Kasumi-1 (cell line): ENCODE results near the gene ASB3.

Experiments used
- DNase-seq, 2 experiments: peaks; one replicate each; lab custom pipeline; 2025; lab: John Stamatoyannopoulos, UW

The ASB3 gene

DNA sequence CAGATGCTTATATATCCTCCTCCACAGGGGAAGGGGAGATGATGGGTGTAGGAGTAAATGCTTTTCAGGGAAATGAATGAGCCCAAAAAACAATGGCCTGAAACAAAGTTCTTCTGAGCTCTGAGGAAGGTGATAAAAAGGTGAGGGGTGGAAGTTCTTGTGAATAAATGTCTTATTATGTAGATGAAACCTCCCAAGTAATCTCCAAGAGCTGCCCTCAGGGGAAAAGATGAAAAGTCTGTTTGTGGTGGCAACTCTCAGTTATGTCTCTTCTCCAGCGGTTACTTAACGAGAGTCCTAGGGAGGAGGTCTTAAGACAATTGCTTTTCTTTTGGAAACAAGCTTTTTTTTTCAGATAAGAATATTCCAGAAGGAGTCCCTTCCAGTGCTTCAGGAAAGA is 134.6 kb downstream of the ASB3 start:
- DNase-seq = no peak

- DNase-seq = no peak
These were observed 140.0 kb downstream of the ASB3 start for GRCh38 chr2:53646788-53647187.

DNA sequence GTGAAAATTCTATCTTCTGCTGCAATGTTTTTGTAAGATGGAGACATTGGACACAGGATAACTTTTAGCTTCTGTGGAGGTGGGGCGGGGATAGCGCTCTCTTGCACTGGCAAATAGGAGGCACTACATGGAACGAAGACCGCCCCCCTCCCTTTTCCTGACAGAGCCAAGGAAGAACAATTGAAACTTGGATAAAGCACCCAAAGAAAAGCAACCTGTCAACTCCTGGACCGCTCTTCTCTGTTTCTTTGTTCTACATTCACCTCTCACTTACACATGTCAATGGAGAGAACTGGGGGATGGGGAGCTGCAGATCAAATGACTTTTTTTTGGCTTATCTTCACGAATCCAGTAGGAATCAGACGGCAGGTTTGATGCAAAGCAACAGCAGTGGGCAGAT is 145.5 kb downstream of the ASB3 start:
- no peak for DNase-seq

DNA sequence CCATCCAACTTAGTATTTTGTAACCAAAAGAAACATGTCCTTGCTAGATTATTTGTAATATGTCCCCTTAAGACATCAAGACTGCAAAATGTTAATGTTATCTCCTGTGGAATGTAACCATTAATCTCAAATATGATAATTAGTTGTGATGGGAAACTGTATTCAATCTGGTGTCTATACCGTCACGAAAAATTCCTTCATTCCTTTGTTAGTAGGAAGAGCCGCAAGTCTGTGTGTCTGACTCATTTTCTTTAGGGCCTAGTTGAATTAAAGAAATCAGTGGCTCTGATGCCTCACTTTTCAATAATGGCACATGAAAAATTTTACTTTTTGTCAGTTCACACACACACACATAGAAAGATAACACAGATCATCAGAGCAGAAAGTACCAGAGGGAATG is 146.3 kb downstream of the ASB3 start:
- DNase-seq = no peak

- no peak for DNase-seq
These were observed 150.2 kb downstream of the ASB3 start for GRCh38 chr2:53636596-53636995.

GRCh38 chr2:53636109-53636508 is 150.6 kb downstream of the ASB3 start:
- DNase-seq = no peak

DNA sequence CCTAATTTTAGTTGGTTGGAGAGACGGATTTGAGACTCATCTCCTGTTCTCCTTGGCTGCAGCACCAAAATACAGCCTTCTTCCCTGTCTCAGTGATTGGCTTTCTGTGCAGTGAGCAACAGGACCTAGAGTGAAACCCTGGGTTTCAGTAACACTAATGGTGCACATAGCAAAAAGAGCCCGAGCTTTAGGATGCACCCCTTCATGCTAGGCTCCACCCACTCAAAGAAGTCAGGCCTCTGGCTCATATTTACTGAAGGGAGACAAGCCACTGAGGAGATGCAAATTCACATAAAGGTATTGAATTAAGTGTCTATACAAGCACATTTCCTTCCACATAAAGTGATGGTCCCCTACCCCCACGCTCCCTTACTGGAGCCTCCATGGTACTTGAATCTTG is 151.1 kb downstream of the ASB3 start:
- DNase-seq = no peak

- DNase-seq = no peak
These were observed 153.3 kb downstream of the ASB3 start for GRCh38 chr2:53633441-53633840.

GRCh38 chr2:53632714-53633113 is 154.0 kb downstream of the ASB3 start:
- no peak for DNase-seq

DNA sequence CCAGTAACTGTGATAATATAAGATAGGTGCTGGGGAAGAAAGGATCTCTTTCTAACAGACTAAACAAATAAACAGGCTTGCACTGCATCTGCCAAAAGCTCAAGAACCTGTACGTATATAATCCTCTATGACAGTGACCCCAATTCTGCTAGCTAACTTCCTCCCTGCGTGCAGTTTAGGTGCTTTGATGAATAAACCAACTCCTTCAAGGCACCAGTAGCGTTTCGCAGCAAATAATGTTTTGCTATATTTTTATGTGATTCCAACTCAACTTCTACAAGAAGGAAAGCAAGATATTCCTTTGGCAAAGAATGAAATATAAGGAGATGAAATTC is 154.7 kb downstream of the ASB3 start:
- DNase-seq = no peak

- no peak for DNase-seq
These were observed 155.2 kb downstream of the ASB3 start for GRCh38 chr2:53631313-53632125.

DNA sequence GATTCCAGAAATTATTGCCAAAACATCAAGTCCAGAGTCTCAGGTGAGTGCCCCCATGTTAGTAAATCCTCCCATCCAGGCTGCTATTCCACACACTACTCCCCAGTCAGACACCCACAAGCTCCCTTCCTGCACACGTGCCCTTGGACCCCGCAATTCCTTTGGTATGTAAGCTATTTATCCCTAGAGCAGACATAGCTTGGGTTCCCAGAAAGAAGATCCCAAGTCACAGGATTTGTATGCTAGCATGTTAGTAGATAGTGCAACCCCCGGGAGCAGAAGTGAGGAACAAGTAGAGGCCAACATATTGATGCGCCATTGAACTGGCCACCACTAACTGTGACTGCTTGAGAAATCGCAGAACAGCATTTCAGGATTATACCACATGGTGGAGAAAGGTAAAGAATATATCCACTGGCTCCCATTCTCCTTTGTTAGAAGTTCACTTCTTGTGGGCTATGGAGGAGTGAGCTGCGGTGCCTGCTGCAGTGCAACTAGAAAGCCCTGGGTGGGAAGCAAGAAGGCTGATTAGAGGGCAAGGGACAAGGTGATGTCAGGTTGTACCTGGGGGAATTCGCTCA is 156.6 kb downstream of the ASB3 start:
- DNase-seq = no peak

DNA sequence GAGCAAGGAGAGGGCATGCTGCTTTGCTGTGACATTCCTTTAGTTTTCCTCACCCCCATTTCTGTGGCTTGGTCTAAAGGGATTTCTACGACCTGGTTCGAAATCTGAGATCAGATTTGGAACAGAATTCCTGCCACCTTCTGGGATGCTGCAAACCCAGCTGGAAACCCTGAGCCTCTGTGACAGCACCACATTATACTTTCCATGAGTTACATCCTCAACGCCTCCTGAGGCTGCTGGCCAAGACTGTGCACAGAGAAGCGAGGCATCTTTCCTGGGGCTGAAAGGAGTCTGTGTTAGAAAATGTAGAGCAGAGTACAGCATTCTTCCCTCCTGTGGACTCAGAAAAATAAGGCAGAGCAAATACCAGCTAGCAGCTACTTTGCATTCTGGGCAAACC is 157.3 kb downstream of the ASB3 start:
- no peak for DNase-seq

GRCh38 chr2:53629001-53629400 is 157.8 kb downstream of the ASB3 start:
- no peak for DNase-seq

- no peak for DNase-seq
These were observed 164.6 kb downstream of the ASB3 start for GRCh38 chr2:53622141-53622540.

GRCh38 chr2:53620981-53621380 is 165.8 kb downstream of the ASB3 start:
- no peak for DNase-seq
